Naive B cell (primary cell): ENCODE results near the gene MPND. TPM values are rescaled to one million over a fixed set of nuclear protein-coding genes. Genes with fewer than 3 reads are reported as not detected.

ENCODE experiments used
- ATAC-seq, 2 donors: fragments of 150-1000 bp; cut with Tn5 transposase; 2 replicates each; pipeline ENCODE4 v1.10.0; 2021; ENCODE audit warnings: low read depth in 2 of 2, mild to moderate bottlenecking in 2 of 2, moderate library complexity in 2 of 2
- DNase-seq: peaks from one replicate; pipeline ENCODE4 v3.0.0; 2022
- H3K27ac Mint-ChIP-seq, 6 donors: one replicate each; pipeline ENCODE4 v1.8.0; 2020 to 2022; ENCODE audit warnings: mild to moderate bottlenecking in 6 of 6, mixed read lengths in 6 of 6, moderate library complexity in 5 of 6, inconsistent platforms in 2 of 6
- H3K27me3 Mint-ChIP-seq, 3 donors: one replicate each; pipeline ENCODE4 v1.8.0; 2021 to 2022; ENCODE audit warnings: mixed read lengths in 3 of 3, mild to moderate bottlenecking in 1 of 3
- H3K36me3 Mint-ChIP-seq, 2 donors: one replicate each; pipeline ENCODE4 v1.8.0; 2020 to 2022; ENCODE audit warnings: mixed read lengths in 2 of 2, inconsistent platforms in 1 of 2, mild to moderate bottlenecking in 1 of 2
- H3K4me1 Mint-ChIP-seq, 3 donors: one replicate each; pipeline ENCODE4 v1.8.0; 2020 to 2022; ENCODE audit warnings: mixed read lengths in 3 of 3, inconsistent platforms in 1 of 3, mild to moderate bottlenecking in 1 of 3, moderate library complexity in 1 of 3
- H3K4me3 Mint-ChIP-seq, 8 donors: one replicate each; pipeline ENCODE4 v1.8.0; 2020 to 2022; ENCODE audit warnings: mild to moderate bottlenecking in 8 of 8, mixed read lengths in 8 of 8, moderate library complexity in 8 of 8, inconsistent platforms in 2 of 8
- H3K9me3 Mint-ChIP-seq, 7 donors: one replicate each; pipeline ENCODE4 v1.8.0; 2020 to 2022; ENCODE audit warnings: mixed read lengths in 7 of 7, mild to moderate bottlenecking in 5 of 7, inconsistent platforms in 2 of 7, moderate library complexity in 1 of 7
- polyA plus RNA-seq, 6 donors: library from polyadenylated mRNA; unstranded; fragments of 300-500 nt; fragmentation: Illumina TruSeq; gene quantifications; one replicate each; pipeline ENCODE4 v1.2.3, GENCODE V29; 2021; ENCODE audit warnings: low read depth in 6 of 6

Gene MPND
- polyA plus RNA-seq, 6 donors from 2014 or later = 4.6 to 6.3 (median 5.4) TPM

DNA sequence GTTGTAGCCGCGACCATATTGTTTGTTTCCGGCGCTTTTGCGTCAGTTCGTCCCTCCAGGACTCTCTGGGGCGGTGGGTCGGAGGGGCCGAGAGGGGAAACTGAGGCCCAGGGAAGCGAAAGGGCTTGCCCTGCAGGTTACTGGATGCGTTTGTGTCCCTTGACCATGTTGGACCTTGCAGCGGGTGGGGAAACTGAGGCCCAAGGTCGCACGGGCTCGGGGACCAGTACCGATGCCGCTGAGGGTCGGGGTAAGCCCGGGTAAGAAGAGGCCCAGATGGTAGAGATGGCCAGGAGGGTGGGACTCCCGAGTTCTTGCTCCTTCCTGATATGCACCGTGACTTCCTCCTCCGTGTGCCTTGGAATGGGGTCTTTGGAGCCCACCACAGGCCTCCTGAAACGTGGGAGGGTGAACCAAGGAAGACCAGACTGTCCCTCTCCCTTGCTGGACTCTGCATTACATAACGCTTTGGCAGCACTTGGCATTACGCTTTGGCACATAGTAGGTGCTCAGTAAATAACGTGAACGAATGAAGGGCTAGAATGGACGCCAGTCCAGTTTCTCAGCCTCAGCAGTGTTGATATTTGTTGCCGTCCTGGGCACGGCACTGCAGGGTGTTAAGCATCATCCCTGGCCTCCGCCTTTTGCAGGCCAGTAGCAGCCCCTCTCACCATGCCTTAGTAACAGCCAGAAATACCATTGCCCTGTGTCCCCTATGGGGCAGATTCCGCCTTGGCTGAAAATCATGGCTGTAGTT is 59.8 kb downstream of the MPND start:
- Mint-ChIP-seq H3K4me3 (peak overlapping the region; percentile 81 to 92 (median 86)), H3K27me3 (no peaks in the 10 kb centered on the region), H3K27ac (peak overlapping the region; percentile 66 to 97 (median 92)), H3K9me3 (no peaks in the 10 kb centered on the region), H3K36me3 (no peaks in the 10 kb centered on the region), H3K4me1 (peaks cover 29 to 43% (median 36%) of the 10 kb centered on the region in 3 donors)
- ATAC-seq (no peak), DNase-seq (no peak)

GRCh38 chr19:4405977-4406376 is 62.6 kb downstream of the MPND start:
- Mint-ChIP-seq H3K4me1 (peaks cover 20 to 22% (median 22%) of the 10 kb centered on the region in 3 donors), H3K9me3 (no peaks in the 10 kb centered on the region), H3K27ac (no peak overlapping the region), H3K4me3 (peak overlapping the region in 1 of 8 donors; percentile 53), H3K27me3 (no peaks in the 10 kb centered on the region), H3K36me3 (no peaks in the 10 kb centered on the region)
- ATAC-seq (no peak), DNase-seq (no peak)

- Mint-ChIP-seq H3K27ac (no peak overlapping the region), H3K36me3 (no peaks in the 10 kb centered on the region), H3K9me3 (no peaks in the 10 kb centered on the region), H3K4me1 (peaks cover 13 to 16% (median 15%) of the 10 kb centered on the region in 3 donors), H3K27me3 (no peaks in the 10 kb centered on the region), H3K4me3 (peak overlapping the region in 1 of 8 donors; percentile 37)
- DNase-seq (no peak), ATAC-seq (no peak)
These were observed 63.3 kb downstream of the MPND start for GRCh38 chr19:4406626-4407025.

- Mint-ChIP-seq H3K4me1 (no peaks in the 10 kb centered on the region), H3K36me3 (no peaks in the 10 kb centered on the region), H3K27me3 (no peaks in the 10 kb centered on the region), H3K27ac (peak overlapping the region in 1 of 6 donors; percentile 56), H3K9me3 (no peaks in the 10 kb centered on the region), H3K4me3 (peak overlapping the region in 1 of 8 donors; percentile 63)
- DNase-seq (no peak), ATAC-seq (no peak)
These were observed 66.0 kb downstream of the MPND start for GRCh38 chr19:4409123-4409933.

Other genes starting within 250 kb of the MPND start
- gene MAP2K2, start 219.4 kb upstream of the MPND start, polyA plus RNA-seq = 10 to 100 TPM; 50.3 to 88.0 (median 69.5) TPM
- not detected for gene CREB3L3, start 189.9 kb upstream of the MPND start, polyA plus RNA-seq
- 1 to 10 TPM; 1.3 to 5.3 (median 4.4) TPM for gene SIRT6, start 161.0 kb upstream of the MPND start, polyA plus RNA-seq
- 1 to 10 TPM in 1 of 6 donors, under 1 TPM in 2, not detected in 3; 0.17 to 1.4 (median 0.43) TPM for gene ANKRD24, start 160.9 kb upstream of the MPND start, polyA plus RNA-seq
- 1 to 10 TPM; 1.0 to 7.3 (median 3.6) TPM for gene EBI3, start 114.0 kb upstream of the MPND start, polyA plus RNA-seq
- gene YJU2, start 96.5 kb upstream of the MPND start, polyA plus RNA-seq = 10 to 100 TPM; 25.0 to 42.8 (median 30.7) TPM
- gene SHD, start 64.3 kb upstream of the MPND start, polyA plus RNA-seq = not detected
- gene TMIGD2, start 41.2 kb upstream of the MPND start, polyA plus RNA-seq = not detected
- 1 to 10 TPM in 3 of 6 donors, under 1 TPM in 1, not detected in 2; 1.00 to 1.6 (median 1.3) TPM for gene FSD1, start 39.0 kb upstream of the MPND start, polyA plus RNA-seq
- gene STAP2, start 4.7 kb upstream of the MPND start, polyA plus RNA-seq = under 1 TPM in 1 of 6 donors, not detected in 5; 0.94 TPM
- 10 to 100 TPM in 5 of 6 donors, 1 to 10 TPM in 1; 4.9 to 18.5 (median 12.7) TPM for gene SH3GL1, start 57.0 kb downstream of the MPND start, polyA plus RNA-seq
- 1 to 10 TPM in 5 of 6 donors, under 1 TPM in 1; 0.14 to 4.8 (median 2.7) TPM for gene CHAF1A, start 59.1 kb downstream of the MPND start, polyA plus RNA-seq
- 1 to 10 TPM; 3.6 to 9.1 (median 5.6) TPM for gene UBXN6, start 114.2 kb downstream of the MPND start, polyA plus RNA-seq
- gene HDGFL2, start 128.7 kb downstream of the MPND start, polyA plus RNA-seq = 10 to 100 TPM in 4 of 6 donors, 1 to 10 TPM in 1, under 1 TPM in 1; 0.91 to 22.7 (median 11.5) TPM
- under 1 TPM in 4 of 6 donors, not detected in 2; 0.04 to 0.21 (median 0.14) TPM for gene PLIN4, start 174.9 kb downstream of the MPND start, polyA plus RNA-seq
- under 1 TPM in 1 of 6 donors, not detected in 5; 0.52 TPM for gene PLIN5, start 191.7 kb downstream of the MPND start, polyA plus RNA-seq
- gene LRG1, start 196.5 kb downstream of the MPND start, polyA plus RNA-seq = under 1 TPM in 3 of 6 donors, not detected in 3; 0.12 to 0.58 (median 0.25) TPM
- not detected for gene SEMA6B, start 216.1 kb downstream of the MPND start, polyA plus RNA-seq